ENCODE data around the gene SNX11. TPM values are rescaled to one million over a fixed set of nuclear protein-coding genes. Genes with fewer than 3 reads are reported as not detected.

SNX11 gene
- polyA plus RNA-seq, 4 donors = 12.5 to 17.4 (median 15.8) TPM

GRCh38 chr17:48160177-48161081 is 52.9 kb downstream of the SNX11 start:
- DNase-seq (ENCODE audit: low read depth in 4 of 4, low spot score in 3 of 4) = no peak

GRCh38 chr17:48161127-48161905 is 53.8 kb downstream of the SNX11 start:
- DNase-seq (ENCODE audit: low read depth in 4 of 4, low spot score in 3 of 4) = no peak

- no peak for DNase-seq (ENCODE audit: low read depth in 4 of 4, low spot score in 3 of 4)
Measured at GRCh38 chr17:48162306-48162934, 54.9 kb downstream of the SNX11 start.

DNA sequence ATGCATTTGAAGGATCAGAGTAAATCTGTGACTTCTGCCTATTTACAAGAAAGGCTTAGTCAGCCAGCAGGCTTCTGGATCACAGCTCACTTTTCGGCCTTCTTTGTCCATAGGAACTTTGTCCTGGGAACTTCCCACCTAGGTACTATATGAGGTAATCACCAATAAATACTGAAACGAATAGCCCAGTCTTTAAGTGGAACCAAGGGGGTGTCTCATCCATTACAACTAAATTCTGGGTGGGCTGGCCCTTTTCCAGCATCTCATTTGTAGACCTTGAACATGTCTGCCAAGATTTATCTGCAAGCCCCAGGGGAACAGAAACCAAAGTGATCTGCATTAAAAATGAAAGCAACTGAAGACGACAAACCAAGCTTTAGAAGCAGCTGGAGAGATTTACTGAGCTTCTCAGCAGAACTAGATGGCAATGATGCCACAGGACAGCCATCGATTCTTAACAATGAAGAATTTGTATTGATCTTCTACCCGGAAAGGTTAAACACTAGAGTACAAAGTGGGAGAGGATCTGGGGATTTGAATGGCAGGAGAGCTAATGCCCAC is 55.5 kb downstream of the SNX11 start:
- DNase-seq (ENCODE audit: low read depth in 4 of 4, low spot score in 3 of 4) = no peak

- no peak for DNase-seq (ENCODE audit: low read depth in 4 of 4, low spot score in 3 of 4)
Measured at GRCh38 chr17:48163809-48164208, 56.2 kb downstream of the SNX11 start.

DNA sequence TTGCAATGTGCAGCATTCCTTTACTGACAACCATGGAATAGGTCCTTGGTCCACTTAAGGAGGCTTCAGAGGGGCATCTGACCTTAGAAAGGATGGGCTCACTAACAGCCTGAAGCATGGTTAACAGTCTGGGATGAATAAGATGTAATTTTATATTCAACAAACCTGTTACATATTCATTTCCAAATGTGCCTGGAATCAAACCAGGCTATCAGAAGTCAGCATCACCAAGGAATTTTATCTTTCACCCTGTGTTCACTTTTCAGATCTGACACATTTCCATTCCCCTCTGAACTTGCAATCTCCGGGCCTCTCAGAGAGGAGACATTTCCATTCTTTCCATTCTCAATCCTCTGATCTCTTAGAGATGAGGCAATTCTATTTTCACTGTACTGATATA is 62.4 kb downstream of the SNX11 start:
- DNase-seq (ENCODE audit: low read depth in 4 of 4, low spot score in 3 of 4) = no peak

Other genes starting within 250 kb of the SNX11 start
- gene SP2, start 211.5 kb upstream of the SNX11 start, polyA plus RNA-seq (ENCODE audit: insufficient read length in 4 of 4) = 10 to 100 TPM; 20.8 to 27.1 (median 23.4) TPM
- gene PNPO, start 166.2 kb upstream of the SNX11 start, polyA plus RNA-seq (ENCODE audit: insufficient read length in 4 of 4) = 10 to 100 TPM in 3 of 4 donors, 1 to 10 TPM in 1; 5.8 to 24.1 (median 20.6) TPM
- gene PRR15L, start 149.9 kb upstream of the SNX11 start, polyA plus RNA-seq (ENCODE audit: insufficient read length in 4 of 4) = 10 to 100 TPM in 3 of 4 donors, under 1 TPM in 1; 0.23 to 22.7 (median 18.2) TPM
- gene CDK5RAP3, start 136.7 kb upstream of the SNX11 start, polyA plus RNA-seq (ENCODE audit: insufficient read length in 4 of 4) = 100 to 1,000 TPM in 3 of 4 donors, 10 to 100 TPM in 1; 90.0 to 178 (median 147) TPM
- 10 to 100 TPM; 16.7 to 78.4 (median 21.5) TPM for gene COPZ2, start 70.0 kb upstream of the SNX11 start, polyA plus RNA-seq (ENCODE audit: insufficient read length in 4 of 4)
- gene NFE2L1, start 59.4 kb upstream of the SNX11 start, polyA plus RNA-seq (ENCODE audit: insufficient read length in 4 of 4) = 100 to 1,000 TPM; 194 to 248 (median 221) TPM
- gene CBX1, start 6.3 kb upstream of the SNX11 start, polyA plus RNA-seq (ENCODE audit: insufficient read length in 4 of 4) = 100 to 1,000 TPM; 170 to 204 (median 197) TPM

All from left renal pelvis (tissue), 4 donors.